ENCODE results near the gene CACNA1I. TPM values are rescaled to one million over a fixed set of nuclear protein-coding genes. Genes with fewer than 3 reads are reported as not detected.

The CACNA1I gene
- total and polyA plus RNA-seq, 2 donors (not counting 3 experiments of a cell fraction or from before 2014, with no cell fraction given) = not detected

DNA sequence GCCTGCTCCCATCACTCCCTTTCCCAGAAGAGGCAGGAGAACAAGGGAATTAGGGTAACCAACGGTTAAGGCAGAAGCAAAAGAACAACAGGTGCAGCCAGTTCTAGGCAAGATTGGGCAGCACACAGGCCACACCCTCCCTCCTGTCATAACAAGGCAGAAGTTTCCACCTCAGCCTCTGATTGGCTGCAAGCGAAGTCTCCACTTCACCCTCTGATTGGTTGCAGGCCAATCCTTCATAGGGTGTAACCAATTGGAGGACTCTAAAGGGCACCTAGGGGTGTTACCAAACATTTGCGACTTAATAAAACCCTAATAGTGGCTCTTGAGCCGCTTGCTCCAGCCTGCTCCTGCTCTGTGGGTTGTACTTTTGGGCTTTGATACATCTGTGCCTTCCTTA, 153.8 kb downstream of the CACNA1I start:
- Histone ChIP-seq H2AFZ (ENCODE audit: low read depth, low read length) (no peak overlapping the region), H3K9me1 (replicated peaks; ENCODE audit: control insufficient read depth, extremely low read depth, insufficient read depth, low read length) (no peaks in the 10 kb centered on the region), H3K4me2 (ENCODE audit: insufficient read depth, low read length) (no peak overlapping the region), H3K9me3 (replicated peaks; ENCODE audit: control insufficient read depth, insufficient read depth, low read length) (no peaks in the 10 kb centered on the region), H3K27me3 (ENCODE audit: control insufficient read depth in 2 of 2, insufficient read depth in 2 of 2, low read length in 2 of 2) (peaks cover 4 to 5% of the 10 kb centered on the region in 2 experiments), H3K4me3 (replicated peaks in 1 of 3; ENCODE audit: insufficient read depth in 1 of 3, low read depth in 1 of 3, low read length in 3 of 3) (no peak overlapping the region), H3K79me2 (ENCODE audit: control insufficient read depth, insufficient read depth, low read length) (no peaks in the 10 kb centered on the region), H3K27ac (ENCODE audit: insufficient read depth, low read depth, low read length) (no peak overlapping the region), H3K9ac (replicated peaks; ENCODE audit: extremely low read depth, insufficient read depth, low read length) (no peak overlapping the region), H3K4me1 (ENCODE audit: control insufficient read depth, extremely low read depth, insufficient read depth, low read length) (no peaks in the 10 kb centered on the region), H4K20me1 (replicated peaks; ENCODE audit: control insufficient read depth, extremely low read depth, insufficient read depth, low read length) (no peaks in the 10 kb centered on the region), H3K36me3 (ENCODE audit: control insufficient read depth in 2 of 2, extremely low read depth in 1 of 2, insufficient read depth in 2 of 2, low read length in 2 of 2) (no peaks in the 10 kb centered on the region)
- ChIA-PET POLR2A (no interaction called here), CTCF (no interaction called here)
- TF ChIP-seq POLR2AphosphoS5 (IDR thresholded peaks at IDR 0.05; ENCODE audit: insufficient read depth, low read depth, low read length) (no peak), EZH2 (IDR thresholded peaks at IDR 0.05; ENCODE audit: borderline replicate concordance, low read depth, low read length, severe bottlenecking) (no peak), MYC (IDR thresholded peaks at IDR 0.05; ENCODE audit: low read depth, low read length) (no peak), GATA2 (IDR thresholded peaks at IDR 0.05; ENCODE audit: insufficient read depth, insufficient read length, low read depth, low read length) (no peak), FOS (IDR thresholded peaks at IDR 0.05; ENCODE audit: borderline replicate concordance, insufficient read depth, low read length) (no peak), JUN (IDR thresholded peaks at IDR 0.05; ENCODE audit: borderline replicate concordance, insufficient read depth, insufficient read length, low read depth) (no peak), POLR2A (IDR thresholded peaks at IDR 0.05; ENCODE audit: low read depth, low read length) (no peak)
- TF ChIP-seq, protein P1, sequence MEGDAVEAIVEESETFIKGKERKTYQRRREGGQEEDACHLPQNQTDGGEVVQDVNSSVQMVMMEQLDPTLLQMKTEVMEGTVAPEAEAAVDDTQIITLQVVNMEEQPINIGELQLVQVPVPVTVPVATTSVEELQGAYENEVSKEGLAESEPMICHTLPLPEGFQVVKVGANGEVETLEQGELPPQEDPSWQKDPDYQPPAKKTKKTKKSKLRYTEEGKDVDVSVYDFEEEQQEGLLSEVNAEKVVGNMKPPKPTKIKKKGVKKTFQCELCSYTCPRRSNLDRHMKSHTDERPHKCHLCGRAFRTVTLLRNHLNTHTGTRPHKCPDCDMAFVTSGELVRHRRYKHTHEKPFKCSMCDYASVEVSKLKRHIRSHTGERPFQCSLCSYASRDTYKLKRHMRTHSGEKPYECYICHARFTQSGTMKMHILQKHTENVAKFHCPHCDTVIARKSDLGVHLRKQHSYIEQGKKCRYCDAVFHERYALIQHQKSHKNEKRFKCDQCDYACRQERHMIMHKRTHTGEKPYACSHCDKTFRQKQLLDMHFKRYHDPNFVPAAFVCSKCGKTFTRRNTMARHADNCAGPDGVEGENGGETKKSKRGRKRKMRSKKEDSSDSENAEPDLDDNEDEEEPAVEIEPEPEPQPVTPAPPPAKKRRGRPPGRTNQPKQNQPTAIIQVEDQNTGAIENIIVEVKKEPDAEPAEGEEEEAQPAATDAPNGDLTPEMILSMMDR (IDR thresholded peaks at IDR 0.05; ENCODE audit: extremely low read depth in 1 of 2, insufficient read depth in 1 of 2, low read depth in 1 of 2, low read length in 2 of 2) = no peak
- BruUV-seq (replicated peaks) = no TSS peak
- intact Hi-C loops (cut with micrococcal nuclease) = no loop called here
- dilution Hi-C loops (cut with MboI; ENCODE audit: extremely low pct_ligation_motif_present, low sequenced_read_pairs) = no loop called here
- FAIRE-seq = no peak
- DNase-seq (ENCODE audit: low read depth, low spot score) = no peak
